NOMO-1 (cell line): ENCODE measurements around the gene TRIM14.
"Not testable (repeated sequence)": the region's sequence is repeated elsewhere in the genome, so short reads cannot be mapped to it uniquely, and the experiment has no call there.

ENCODE experiments used
- DNase-seq, 2 experiments: peaks; one replicate each; lab custom pipeline; 2025; ENCODE audit not compliant: unreplicated experiment in 2 of 2; lab: John Stamatoyannopoulos, UW

The TRIM14 gene

DNA sequence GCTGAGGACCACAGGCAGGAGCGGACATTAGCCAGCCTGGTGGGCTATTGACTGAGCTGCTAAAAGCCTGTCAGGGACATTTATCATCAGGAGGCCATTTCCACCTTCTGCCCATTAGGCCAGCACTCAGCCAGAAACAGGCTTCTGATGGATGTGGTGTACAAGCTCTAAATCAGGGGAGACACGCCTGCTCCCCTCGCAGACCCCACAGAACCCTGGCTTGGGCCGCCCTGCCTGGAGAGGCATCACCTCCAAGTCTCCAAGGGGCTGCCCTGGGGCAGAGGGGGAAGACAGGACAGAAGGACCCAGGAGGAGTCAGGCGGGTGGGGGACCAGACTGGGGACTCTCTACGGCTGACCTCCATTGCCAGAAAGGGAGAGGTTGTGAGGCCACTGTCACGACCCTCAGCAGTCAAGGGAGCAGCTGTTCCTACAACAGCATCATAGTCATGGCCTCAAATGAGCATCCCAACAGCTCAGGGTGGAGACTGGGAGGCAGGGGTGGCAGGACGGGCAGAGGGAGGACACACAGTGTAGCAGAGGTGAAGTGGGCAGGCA lies 24.0 kb upstream of the TRIM14 start:
- no peak for DNase-seq

GRCh38 chr9:98142182-98142907 lies 23.3 kb upstream of the TRIM14 start:
- DNase-seq: no peak

- DNase-seq: no peak
Observed at GRCh38 chr9:98140503-98140902, 21.5 kb upstream of the TRIM14 start.

- DNase-seq: no peak
Observed at GRCh38 chr9:98136489-98136888, 17.5 kb upstream of the TRIM14 start.

GRCh38 chr9:98135938-98136337 lies 16.9 kb upstream of the TRIM14 start:
- DNase-seq: no peak

GRCh38 chr9:98135558-98135934 lies 16.5 kb upstream of the TRIM14 start:
- no peak for DNase-seq

DNA sequence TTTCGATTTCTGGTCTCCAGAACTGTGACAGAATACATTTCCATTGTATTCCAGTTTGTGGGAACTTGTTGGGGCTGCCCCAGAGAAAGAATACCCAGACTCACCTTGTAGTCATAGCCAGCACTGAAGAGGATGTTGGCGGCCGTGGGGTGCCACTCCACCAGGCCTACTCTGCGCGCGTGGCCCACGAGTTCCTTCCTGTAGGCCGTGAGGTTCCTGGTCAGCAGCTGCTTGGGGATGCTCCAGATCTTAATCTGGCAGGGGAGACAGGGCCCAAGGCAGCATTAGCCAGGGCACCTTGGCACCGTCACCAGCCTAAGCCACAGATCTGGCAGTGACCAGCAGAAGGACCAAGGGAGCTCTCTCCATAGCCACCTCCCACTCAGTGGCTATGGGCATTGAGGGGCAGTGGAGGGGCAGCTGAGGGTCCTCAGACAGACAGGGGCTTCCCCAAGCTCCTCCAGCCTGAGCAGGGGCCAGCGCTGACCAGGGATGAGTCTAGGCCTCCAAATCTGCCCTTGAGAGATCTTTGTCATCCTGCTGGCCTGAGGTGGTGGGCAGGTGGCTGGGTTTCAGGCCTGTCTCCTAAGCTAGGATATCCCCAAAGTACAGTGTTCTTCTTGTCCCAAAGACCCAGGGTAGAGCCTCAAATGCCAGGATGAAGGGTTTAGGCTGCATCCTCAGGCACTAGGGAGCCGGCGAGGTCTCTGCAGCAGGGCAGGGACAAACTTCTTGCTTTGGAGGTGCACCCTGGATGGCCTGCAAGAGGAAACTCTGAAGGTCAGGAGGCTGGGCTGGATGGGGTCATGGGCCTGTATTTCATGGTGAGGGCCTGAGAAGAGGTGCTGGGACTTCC lies 15.9 kb upstream of the TRIM14 start:
- DNase-seq: no peak

DNA sequence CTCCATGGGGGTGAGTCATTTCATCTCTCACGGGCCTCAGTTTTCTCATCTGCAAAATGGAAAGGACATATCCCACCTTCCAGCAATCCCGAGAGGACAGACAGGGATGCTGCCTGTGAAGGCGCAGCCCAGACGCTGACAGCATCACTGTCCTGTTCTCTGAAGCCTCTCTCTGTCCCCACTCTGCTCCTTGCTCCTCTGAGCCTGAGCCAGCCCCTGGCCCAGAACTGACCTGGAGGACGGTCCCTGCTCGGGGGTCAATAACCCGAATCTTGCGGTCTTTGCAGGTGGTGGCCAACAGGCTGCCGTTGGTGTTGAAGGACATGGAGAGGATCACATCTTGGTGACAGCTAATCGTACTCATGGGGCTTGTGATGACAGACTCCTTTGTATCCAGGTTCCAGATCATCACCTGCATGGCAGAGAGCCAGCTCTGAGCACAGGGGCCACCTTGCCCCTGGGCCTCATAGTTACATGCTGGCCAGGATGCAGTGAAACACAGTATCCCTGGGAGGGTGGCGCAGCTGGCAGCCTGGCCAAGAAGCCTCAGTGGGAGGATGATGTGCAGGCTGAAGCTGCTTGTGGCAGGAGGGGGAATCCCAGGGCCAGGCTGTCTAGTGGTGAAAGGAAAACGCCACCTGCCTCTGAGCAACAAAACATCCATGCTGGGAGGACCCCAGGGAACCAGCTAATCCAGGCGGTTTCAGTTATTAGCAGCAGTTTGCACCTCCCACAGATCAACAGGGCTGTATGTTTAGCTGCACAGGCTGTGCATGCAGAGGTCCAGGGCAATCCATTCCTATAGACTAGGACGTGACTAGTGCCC lies 14.0 kb upstream of the TRIM14 start:
- DNase-seq: no peak

DNA sequence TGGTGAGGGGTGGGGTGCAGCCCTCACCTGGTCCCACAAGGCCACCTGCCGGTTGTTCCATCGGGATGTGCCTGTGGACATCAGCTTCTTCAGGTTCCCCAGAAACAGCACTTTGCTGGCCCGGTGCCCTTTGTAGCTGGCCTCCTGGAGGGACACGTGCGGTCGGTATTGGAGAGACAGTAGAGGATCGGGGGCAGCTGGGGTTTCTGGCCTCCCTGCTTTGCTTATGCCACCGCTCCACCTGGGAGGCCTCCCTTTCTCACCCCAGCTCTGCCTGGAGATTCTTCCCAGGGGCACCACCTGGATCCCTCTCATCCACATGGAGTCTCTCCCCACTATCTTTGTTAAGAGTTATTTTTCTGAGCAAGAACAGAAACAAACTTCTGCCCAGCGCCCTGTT lies 13.1 kb upstream of the TRIM14 start:
- no peak for DNase-seq

- no peak for DNase-seq
Observed at GRCh38 chr9:98130576-98131228, 11.7 kb upstream of the TRIM14 start.

- DNase-seq: not testable (repeated sequence)
Observed at GRCh38 chr9:98130060-98130459, 11.0 kb upstream of the TRIM14 start.

DNA sequence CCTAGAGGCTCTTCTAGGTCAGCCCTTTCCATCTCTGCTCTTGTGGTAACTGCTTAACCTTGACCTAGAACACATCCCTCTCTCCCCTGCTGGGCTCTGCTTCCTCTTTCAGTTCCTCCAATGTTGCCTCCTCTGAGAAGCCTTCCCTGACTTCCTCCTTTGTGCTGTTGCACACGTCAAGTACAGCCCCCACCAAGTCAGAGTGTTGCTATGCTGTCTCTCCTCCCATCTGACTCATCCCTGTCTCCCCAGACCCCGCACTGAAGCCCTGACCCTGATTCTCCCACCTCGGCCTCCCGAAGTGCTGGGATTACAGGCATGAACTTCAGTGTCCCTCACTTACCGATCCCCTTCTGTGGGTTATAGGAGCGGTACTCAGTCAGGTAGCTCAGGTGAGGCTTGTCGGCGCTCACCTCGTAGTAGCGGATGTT lies 10.4 kb upstream of the TRIM14 start:
- DNase-seq: peak; percentile 78 to 92

- DNase-seq: no peak
Observed at GRCh38 chr9:98128316-98128715, 9.3 kb upstream of the TRIM14 start.

DNA sequence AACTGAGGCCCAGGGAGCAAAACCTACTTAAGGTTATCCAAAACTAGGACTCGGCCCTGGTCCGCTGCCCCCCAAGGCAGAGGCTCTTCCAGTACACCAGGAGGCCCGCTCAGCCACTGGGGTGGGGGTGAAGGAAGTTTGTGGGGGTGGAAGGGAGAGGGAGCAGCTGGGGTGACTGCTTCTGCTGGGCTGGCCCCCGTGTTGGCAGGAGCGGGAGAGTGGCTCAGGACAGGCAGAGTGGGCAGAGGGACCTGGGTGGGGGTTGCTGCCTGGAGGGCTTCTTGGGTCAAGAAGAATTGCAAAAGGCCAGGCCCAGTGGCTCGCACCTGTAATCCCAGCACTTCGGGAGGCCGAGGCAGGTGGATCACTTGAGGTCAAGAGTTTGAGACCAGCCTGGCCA lies 8.2 kb upstream of the TRIM14 start:
- DNase-seq: no peak

GRCh38 chr9:98124637-98125426 lies 5.8 kb upstream of the TRIM14 start:
- DNase-seq: no peak

DNA sequence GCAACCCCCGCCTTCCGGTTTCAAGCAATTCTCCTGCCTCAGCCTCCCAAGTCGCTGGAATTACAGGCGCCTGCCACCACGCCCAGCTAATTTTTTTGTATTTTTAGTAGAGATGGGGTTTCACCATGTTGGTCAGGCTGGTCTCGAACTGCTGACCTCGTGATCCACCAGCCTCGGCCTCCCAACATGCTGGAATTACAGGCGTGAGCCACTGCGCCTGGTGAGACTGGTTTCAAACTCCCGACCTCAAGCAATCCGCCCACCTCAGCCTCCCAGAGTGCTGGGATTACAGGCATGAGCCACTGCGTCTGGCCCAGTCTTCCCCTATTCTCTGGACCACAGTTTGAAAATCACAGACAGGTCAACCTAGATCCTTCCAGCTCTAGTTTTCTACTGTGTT lies 5.1 kb upstream of the TRIM14 start:
- DNase-seq: not testable (repeated sequence)

- DNase-seq: peak in 1 of 2 experiments; percentile 29
Observed at GRCh38 chr9:98121058-98121457, 2.0 kb upstream of the TRIM14 start.

GRCh38 chr9:98120476-98120875 lies 1.5 kb upstream of the TRIM14 start:
- no peak for DNase-seq

DNA sequence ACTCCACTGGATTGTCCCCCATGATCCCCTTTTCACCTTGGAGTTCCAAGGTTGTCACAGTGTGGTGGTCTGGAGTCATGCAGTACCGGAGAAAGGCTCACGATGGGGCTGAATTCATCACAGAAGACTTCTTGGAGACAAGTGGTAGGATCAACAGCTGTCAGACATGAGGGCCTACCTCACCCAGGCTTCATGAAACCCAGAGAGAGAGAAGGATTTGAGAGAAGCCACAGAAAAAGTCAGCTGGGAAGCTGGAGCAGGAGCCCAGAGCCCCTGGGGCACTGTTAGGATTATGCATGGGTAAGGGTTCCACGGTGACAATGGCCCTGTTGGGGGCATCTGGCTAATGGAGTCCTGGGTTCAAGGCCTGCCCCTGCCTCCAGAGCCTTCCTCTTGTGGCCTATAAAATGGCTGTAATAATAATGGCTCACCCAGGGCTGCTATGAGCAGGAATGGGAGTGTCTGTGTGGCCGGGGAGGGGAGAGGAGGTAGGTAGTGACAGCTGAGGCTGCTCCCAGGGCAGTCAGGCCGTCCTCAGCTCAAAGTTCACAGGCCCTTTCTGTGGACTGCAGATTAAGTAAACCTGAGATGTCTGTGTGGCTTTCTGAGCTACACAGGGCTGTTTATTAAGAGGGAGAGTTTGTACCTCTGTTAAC lies 910 bp downstream of the TRIM14 start:
- DNase-seq: peak; percentile 47 to 78
